SU-DHL-6 (cell line): ENCODE measurements around the gene DCC.

ENCODE experiments used
- H2AFZ ChIP-seq: fragments of 200-600 bp; sonication (generic); 2 replicates; pipeline ENCODE4 v1.6.1; 2014; ENCODE audit warnings: low read depth, mild to moderate bottlenecking, moderate library complexity, mixed read lengths, antibody characterized with exemption, low read length; ENCODE audit not compliant: severe bottlenecking
- H3F3A ChIP-seq: fragments of 200-600 bp; shearing (Covaris generic); 2 replicates; pipeline ENCODE4 v1.6.0; 2016; ENCODE audit warnings: antibody characterized with exemption, mild to moderate bottlenecking; ENCODE audit not compliant: insufficient read depth
- H3K27ac ChIP-seq: fragments of 200-600 bp; sonication (generic); 2 replicates; pipeline ENCODE4 v1.5.1; 2016; ENCODE audit warnings: low read depth, mild to moderate bottlenecking, low read length, moderate library complexity, mixed read lengths
- H3K27me3 ChIP-seq: fragments of 200-600 bp; sonication (generic), shearing (Covaris generic); 2 replicates; pipeline ENCODE4 v1.6.0; 2014; ENCODE audit warnings: mild to moderate bottlenecking, low read length
- H3K36me3 ChIP-seq: fragments of 200-600 bp; sonication (generic); 2 replicates; pipeline ENCODE4 v1.6.1; 2014; ENCODE audit warnings: mild to moderate bottlenecking, low read length, mixed read lengths
- H3K4me2 ChIP-seq: fragments of 300-600, 200-600 bp; shearing (Covaris generic), sonication (generic); 2 replicates; pipeline ENCODE4 v1.6.0; 2014; ENCODE audit warnings: low read length, low read depth, mild to moderate bottlenecking; ENCODE audit not compliant: poor library complexity, severe bottlenecking
- H3K4me3 ChIP-seq: fragments of 200-600 bp; sonication (generic); 2 replicates; pipeline ENCODE4 v1.5.1; 2014; ENCODE audit warnings: antibody characterized with exemption, low read length, mild to moderate bottlenecking, mixed read lengths; ENCODE audit not compliant: insufficient read depth, poor library complexity, severe bottlenecking
- H3K79me2 ChIP-seq: fragments of 200-600 bp; sonication (generic); 2 replicates; pipeline ENCODE4 v1.6.1; 2014; ENCODE audit warnings: mild to moderate bottlenecking, low read length, moderate library complexity; ENCODE audit not compliant: insufficient read depth
- H3K9ac ChIP-seq: fragments of 200-600 bp; sonication (generic); 2 replicates; pipeline ENCODE4 v1.7.0; 2014; ENCODE audit warnings: mild to moderate bottlenecking, low read length
- H3K9me2 ChIP-seq: fragments of 200-600 bp; sonication (generic); replicated peaks from 2 replicates; pipeline ENCODE4 v1.6.1; 2014; ENCODE audit warnings: low read length; ENCODE audit not compliant: insufficient read depth
- H3K9me3 ChIP-seq: fragments of 200-600 bp; sonication (generic); 2 replicates; pipeline ENCODE4 v1.6.1; 2014; ENCODE audit warnings: low read length, mixed read lengths; ENCODE audit not compliant: insufficient read depth
- H4K20me1 ChIP-seq: fragments of 200-600 bp; sonication (generic); 2 replicates; pipeline ENCODE4 v1.6.1; 2014; ENCODE audit warnings: low read depth, mild to moderate bottlenecking, antibody characterized with exemption, low read length, moderate library complexity, mixed read lengths
- CTCF ChIP-seq: fragments of 200-600 bp; sonication (generic); IDR thresholded peaks from one replicate; pipeline ENCODE4 v1.5.1; 2017; ENCODE audit warnings: antibody characterized with exemption, mild to moderate bottlenecking, low read length, moderate library complexity; ENCODE audit not compliant: insufficient read depth, poor library complexity, severe bottlenecking
- EZH2phosphoT487 ChIP-seq: fragments of 200-600 bp; sonication (generic), shearing (Covaris generic); conservative IDR thresholded peaks from 2 replicates; pipeline ENCODE4 v1.6.1; 2018; ENCODE audit warnings: mild to moderate bottlenecking, antibody characterized with exemption, low read length, moderate library complexity, mixed read lengths

Gene DCC

GRCh38 chr18:53134711-53135110 is 794.7 kb downstream of the DCC start:
- H3K4me2 ChIP-seq = no peak overlapping the region

GRCh38 chr18:53135654-53136053 is 795.7 kb downstream of the DCC start:
- Histone ChIP-seq H3F3A (no peaks in the 10 kb centered on the region), H4K20me1 (no peaks in the 10 kb centered on the region), H3K9ac (no peak overlapping the region), H3K36me3 (no peaks in the 10 kb centered on the region), H2AFZ (no peak overlapping the region), H3K9me2 (no peaks in the 10 kb centered on the region), H3K27me3 (no peaks in the 10 kb centered on the region), H3K9me3 (no peaks in the 10 kb centered on the region), H3K79me2 (no peaks in the 10 kb centered on the region), H3K4me3 (no peak overlapping the region), H3K27ac (no peak overlapping the region), H3K4me2 (no peak overlapping the region)
- no peak for TF ChIP-seq CTCF
- TF ChIP-seq EZH2phosphoT487 = no peak

More at GRCh38 chr18:53134711-53135110, 794.7 kb downstream of the DCC start:
- Histone ChIP-seq H2AFZ (no peak overlapping the region), H3K9ac (no peak overlapping the region), H3K27me3 (no peaks in the 10 kb centered on the region), H3K9me3 (no peaks in the 10 kb centered on the region), H4K20me1 (no peaks in the 10 kb centered on the region), H3K79me2 (no peaks in the 10 kb centered on the region), H3K9me2 (no peaks in the 10 kb centered on the region), H3K36me3 (no peaks in the 10 kb centered on the region), H3F3A (no peaks in the 10 kb centered on the region), H3K4me3 (no peak overlapping the region), H3K27ac (no peak overlapping the region)
- TF ChIP-seq EZH2phosphoT487 (no peak), CTCF (no peak)

GRCh38 chr18:53139746-53140500 is 799.9 kb downstream of the DCC start:
- Histone ChIP-seq H3K27me3 (no peaks in the 10 kb centered on the region), H3K9me2 (no peaks in the 10 kb centered on the region), H3K4me2 (no peak overlapping the region), H2AFZ (no peak overlapping the region), H3K4me3 (no peak overlapping the region), H3K9ac (no peak overlapping the region), H4K20me1 (no peaks in the 10 kb centered on the region), H3K79me2 (no peaks in the 10 kb centered on the region), H3K27ac (no peak overlapping the region), H3K9me3 (no peaks in the 10 kb centered on the region), H3K36me3 (no peaks in the 10 kb centered on the region), H3F3A (no peaks in the 10 kb centered on the region)
- no peak for TF ChIP-seq CTCF
- no peak for TF ChIP-seq EZH2phosphoT487
